Measurements from ENCODE around the gene TMEM220.

Gene TMEM220

GRCh38 chr17:10729334-10730193, at the start of gene TMEM220:
TMEM220 (minus strand) TSS chr17:10730023; CDS start chr17:10729851, 172 bp downstream.
- peak; percentile 63 for DNase-seq

GRCh38 chr17:10779609-10780008, 49.8 kb upstream of the TMEM220 start:
- DNase-seq: no peak

- no peak for DNase-seq
Measured at GRCh38 chr17:10777890-10778289, 48.1 kb upstream of the TMEM220 start.

GRCh38 chr17:10777131-10777807, 47.4 kb upstream of the TMEM220 start:
- no peak for DNase-seq

- no peak for DNase-seq
Measured at GRCh38 chr17:10776381-10776780, 46.6 kb upstream of the TMEM220 start.

- DNase-seq: no peak
Measured at GRCh38 chr17:10775740-10776356, 46.0 kb upstream of the TMEM220 start.

GRCh38 chr17:10775058-10775457, 45.2 kb upstream of the TMEM220 start:
- no peak for DNase-seq

- DNase-seq: no peak
Measured at GRCh38 chr17:10773391-10773790, 43.6 kb upstream of the TMEM220 start.

- peak; percentile 38 for DNase-seq
Measured at GRCh38 chr17:10772425-10773380, 42.9 kb upstream of the TMEM220 start.

GRCh38 chr17:10771148-10771547, 41.3 kb upstream of the TMEM220 start:
- DNase-seq: no peak

- no peak for DNase-seq
Measured at GRCh38 chr17:10769840-10770239, 40.0 kb upstream of the TMEM220 start.

GRCh38 chr17:10768750-10769251, 39.0 kb upstream of the TMEM220 start:
- DNase-seq: no peak

- DNase-seq: no peak
Measured at GRCh38 chr17:10767232-10767631, 37.4 kb upstream of the TMEM220 start.

- DNase-seq: no peak
Measured at GRCh38 chr17:10762037-10762436, 32.2 kb upstream of the TMEM220 start.

GRCh38 chr17:10761281-10761680, 31.5 kb upstream of the TMEM220 start:
- DNase-seq: no peak

- no peak for DNase-seq
Measured at GRCh38 chr17:10758062-10758461, 28.2 kb upstream of the TMEM220 start.

- no peak for DNase-seq
Measured at GRCh38 chr17:10757647-10758046, 27.8 kb upstream of the TMEM220 start.

- DNase-seq: no peak
Measured at GRCh38 chr17:10757067-10757466, 27.2 kb upstream of the TMEM220 start.

- DNase-seq: no peak
Measured at GRCh38 chr17:10756619-10757018, 26.8 kb upstream of the TMEM220 start.

- no peak for DNase-seq
Measured at GRCh38 chr17:10756185-10756584, 26.4 kb upstream of the TMEM220 start.

- DNase-seq: no peak
Measured at GRCh38 chr17:10755592-10756127, 25.8 kb upstream of the TMEM220 start.

Measured in CD4-positive, alpha-beta T cell treated with Interleukin-6 for 4 hours (primary cell).